GM12878 (cell line): ENCODE measurements around the gene CD101. TPM values are rescaled to one million over a fixed set of nuclear protein-coding genes. Genes with fewer than 3 reads are reported as not detected.

Source experiments
- ATAC-seq: fragments of 200-7000 bp; cut with Tn5 transposase; 3 replicates; pipeline ENCODE4 v1.9.1; 2020; ENCODE audit warnings: mild to moderate bottlenecking, moderate library complexity
- BruUV-seq: library from RNA; stranded (reverse); fragments of 400-500 nt; replicated peaks from 2 replicates; lab custom pipeline; 2021; lab: Mats Ljungman, UMichigan
- CTCF ChIA-PET: fragments of 300-600 bp; sonication (Branson Sonifier 250); formaldehyde crosslinking; extraction: SDS; loops from one replicate; lab custom pipeline; 2021; ENCODE audit warnings: inconsistent platforms; lab: Yijun Ruan, JAX
- POLR2A ChIA-PET: fragments of 350-600 bp; formaldehyde crosslinking; extraction: SDS; loops from one replicate; lab custom pipeline; 2021; ENCODE audit warnings: inconsistent platforms; lab: Charles Lee
- RAD21 ChIA-PET: fragments of 300-600 bp; sonication (Branson Sonifier 250); formaldehyde crosslinking; loops from one replicate; lab custom pipeline; 2023; ENCODE audit warnings: antibody characterized with exemption; ENCODE audit not compliant: unreplicated experiment; lab: Charles Lee
- SMC1A ChIA-PET: fragments of 300-600 bp; sonication (Branson Sonifier 250); formaldehyde crosslinking; loops from one replicate; lab custom pipeline; 2023; ENCODE audit not compliant: unreplicated experiment, uncharacterized antibody; lab: Charles Lee
- DNase-seq: peaks from one replicate; pipeline ENCODE4 v3.0.0-alpha.2; 2011; ENCODE audit warnings: low read depth, low spot score
- FAIRE-seq: peaks from 3 replicates; lab custom pipeline; 2011; peaks lifted over from hg19 to GRCh38; lab: Jason Lieb, UNC
- H2AFZ ChIP-seq: 2 replicates; pipeline ENCODE4 v1.6.0; 2011; ENCODE audit warnings: low read depth, low read length, control low read depth; ENCODE audit not compliant: control insufficient read depth
- H3K27ac ChIP-seq: 2 replicates; pipeline ENCODE4 v1.5.1; 2011; ENCODE audit warnings: control low read depth; ENCODE audit not compliant: control insufficient read depth, insufficient read depth
- H3K27me3 ChIP-seq, 2 experiments: replicated peaks in 1 of 2; 2 replicates each; pipeline versions ENCODE4 v1.6.0 to v1.6.1; 2011; ENCODE audit warnings: low read length in 1 of 2; ENCODE audit not compliant: control insufficient read depth in 2 of 2, insufficient read depth in 2 of 2
- H3K36me3 ChIP-seq, 2 experiments: 2 replicates each; pipeline ENCODE4 v1.5.1; 2011; ENCODE audit warnings: low read length in 1 of 2; ENCODE audit not compliant: control insufficient read depth in 2 of 2, insufficient read depth in 2 of 2
- H3K4me1 ChIP-seq: 2 replicates; pipeline ENCODE4 v1.6.1; 2011; ENCODE audit warnings: mild to moderate bottlenecking, low read length, moderate library complexity, mixed read lengths; ENCODE audit not compliant: control insufficient read depth, insufficient read depth
- H3K4me2 ChIP-seq: 2 replicates; pipeline ENCODE4 v1.6.0; 2011; ENCODE audit warnings: control low read depth; ENCODE audit not compliant: control insufficient read depth, insufficient read depth
- H3K4me3 ChIP-seq: fragments of 200-600 bp; sonication (generic); 2 replicates; pipeline ENCODE4 v1.5.1; 2016
- H3K79me2 ChIP-seq: 2 replicates; pipeline ENCODE4 v1.6.0; 2011; ENCODE audit warnings: low read length; ENCODE audit not compliant: control insufficient read depth, insufficient read depth
- H3K9ac ChIP-seq: 2 replicates; pipeline ENCODE4 v1.8.0; 2011; ENCODE audit warnings: low read length, control low read depth, mixed read lengths; ENCODE audit not compliant: control insufficient read depth, insufficient read depth
- H3K9me3 ChIP-seq: replicated peaks from 3 replicates; pipeline ENCODE4 v1.5.1; 2011; ENCODE audit warnings: mild to moderate bottlenecking, low read length; ENCODE audit not compliant: control insufficient read depth, insufficient read depth
- H4K20me1 ChIP-seq: 2 replicates; pipeline ENCODE4 v1.6.0; 2011; ENCODE audit not compliant: control insufficient read depth, insufficient read depth
- EED ChIP-seq: sonication (generic); IDR thresholded peaks from 2 replicates; pipeline ENCODE4 v1.6.1; 2016; ENCODE audit warnings: antibody characterized with exemption, low read depth
- EP300 ChIP-seq, 2 experiments: fragments of 150-350 bp in 1 of 2; IDR thresholded peaks; 2 replicates each; pipeline ENCODE4 v1.6.1; 2011 to 2012; ENCODE audit warnings: low read depth in 2 of 2, low read length in 2 of 2, borderline replicate concordance in 1 of 2, improper control_type of control experiment in 1 of 2, inconsistent platforms in 1 of 2; ENCODE audit not compliant: control insufficient read depth in 1 of 2
- GATAD2B ChIP-seq: fragments of 450-650 bp; conservative IDR thresholded peaks from 2 replicates; pipeline ENCODE4 v1.6.1; 2017; ENCODE audit warnings: low read depth, mild to moderate bottlenecking, moderate library complexity
- RAD51 ChIP-seq: fragments of 450-650 bp; IDR thresholded peaks from 2 replicates; pipeline ENCODE4 v1.6.1; 2016; ENCODE audit warnings: moderate library complexity, mild to moderate bottlenecking, inconsistent platforms
- WGBS: methylation state at CpG from one replicate; pipeline ENCODE4 v1.1.6; 2016; ENCODE audit warnings: low lambda C conversion rate; ENCODE audit not compliant: insufficient replicate concordance, insufficient coverage; ENCODE audit errors: missing lambda C conversion rate; 5-methylcytosine and 5-hydroxymethylcytosine counted together
- in situ Hi-C: fragments of 300-500 bp; cut with MboI; formaldehyde crosslinking; loops from 9 replicates; pipeline ENCODE4 v1.14.3; 2018; ENCODE audit warnings: mixed read lengths
- intact Hi-C: fragments of 100-400 bp; cut with micrococcal nuclease; formaldehyde crosslinking; loops from one replicate; pipeline ENCODE4 v1.14.2; 2022; ENCODE audit not compliant: unreplicated experiment
- polyA plus RNA-seq, 11 experiments: library from polyadenylated mRNA; depleted of rRNA in 4 of 11; unstranded in 6 of 11; stranded (reverse) in 5 of 11; fragments of >200 nt; fragmentation: Nextera tagmentation in 4 of 11; fragmentation: Illumina TruSeq in 1 of 11; extraction: Ambion mirVana in 4 of 11; extraction: Trizol in 1 of 11; gene quantifications; 1 replicate in 1 of 11; 2 replicates in 10 of 11; pipeline versions ENCODE4 v1.2.1 to v1.2.3, GENCODE V29; 2011 to 2016; ENCODE audit warnings: inconsistent platforms in 2 of 11, missing spikeins in 2 of 11, low read depth in 1 of 11
- total RNA-seq, 4 experiments: library from RNA; depleted of rRNA in 3 of 4; stranded (reverse); fragments of >200 nt in 3 of 4; fragmentation: Illumina TruSeq in 1 of 4; extraction: Trizol in 1 of 4; gene quantifications; 2 replicates each; pipeline versions ENCODE4 v1.2.1 to v1.2.3, GENCODE V29; 2013 to 2021
- TF ChIP-seq, protein P1 (sequence below): IDR thresholded peaks from 2 replicates; pipeline ENCODE4 v1.6.1; 2012; ENCODE audit warnings: low read depth, low read length, improper control_type of control experiment
- TF ChIP-seq, protein P2 (sequence below): fragments of 450-650 bp; IDR thresholded peaks from 2 replicates; pipeline ENCODE4 v1.6.1; 2016; ENCODE audit warnings: mild to moderate bottlenecking

CD101 gene
- total and polyA plus RNA-seq, 10 of the 15 experiments (the other 5 are each of a cell fraction or from before 2014, with no cell fraction given): 0.56 to 7.9 (median 2.9) TPM

DNA sequence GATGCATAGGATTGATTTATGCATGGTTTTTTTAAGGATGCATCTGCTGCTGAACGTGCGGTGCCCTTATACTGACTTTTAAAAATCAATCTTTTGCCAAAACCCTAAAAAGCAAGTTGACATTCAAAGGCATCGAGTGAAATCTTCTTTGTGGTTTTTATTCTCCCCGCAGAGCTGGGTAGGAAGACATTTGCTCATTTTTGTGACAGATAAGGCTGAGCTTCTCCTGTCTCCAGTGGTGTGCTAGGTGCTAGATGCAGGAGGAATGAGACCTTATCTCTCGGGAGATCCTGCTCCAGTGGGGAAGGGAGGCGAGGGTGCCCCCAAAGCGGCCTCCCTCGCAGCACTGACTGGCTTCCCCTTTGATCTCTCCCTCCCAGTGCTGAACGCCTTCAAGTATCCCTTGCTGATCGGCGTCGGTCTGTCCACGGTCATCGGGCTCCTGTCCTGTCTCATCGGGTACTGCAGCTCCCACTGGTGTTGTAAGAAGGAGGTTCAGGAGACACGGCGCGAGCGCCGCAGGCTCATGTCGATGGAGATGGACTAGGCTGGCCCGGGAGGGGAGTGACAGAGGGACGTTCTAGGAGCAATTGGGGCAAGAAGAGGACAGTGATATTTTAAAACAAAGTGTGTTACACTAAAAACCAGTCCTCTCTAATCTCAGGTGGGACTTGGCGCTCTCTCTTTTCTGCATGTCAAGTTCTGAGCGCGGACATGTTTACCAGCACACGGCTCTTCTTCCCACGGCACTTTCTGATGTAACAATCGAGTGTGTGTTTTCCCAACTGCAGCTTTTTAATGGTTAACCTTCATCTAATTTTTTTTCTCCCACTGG lies 14.9 kb upstream of the CD101 start:
- no peak for DNase-seq
- no TSS peak for BruUV-seq
- FAIRE-seq: no peak
- H3K27ac ChIP-seq: no peak overlapping the region
- H2AFZ ChIP-seq: no peak overlapping the region
- no peaks in the 10 kb centered on the region for H3K79me2 ChIP-seq
- H3K4me2 ChIP-seq: no peak overlapping the region
- RAD21 ChIA-PET: interaction anchor here (1.4 kb wide), 1 partner anchor 74 kb away, joined by 4 read pairs; no protein-coding TSS in a partner anchor
- no peaks in the 10 kb centered on the region for H3K36me3 ChIP-seq
- no peak overlapping the region for H3K4me3 ChIP-seq
- H3K9ac ChIP-seq: no peak overlapping the region
- SMC1A ChIA-PET: interaction anchor here (0.9 to 1.5 kb wide), 3 partner anchors 10 to 24 kb away, joined by 3 to 4 read pairs (median 4); no protein-coding TSS in a partner anchor
- POLR2A ChIA-PET: interaction anchor here (0.6 to 0.8 kb wide), 2 partner anchors 11 to 103 kb away, joined by 4 read pairs; no protein-coding TSS in a partner anchor
- H3K9me3 ChIP-seq: no peaks in the 10 kb centered on the region
- 54% methylated on average over 28 of the region's 29 CpGs for WGBS
- in situ Hi-C loops: no loop called here
- H4K20me1 ChIP-seq: no peaks in the 10 kb centered on the region
- H3K4me1 ChIP-seq: no peaks in the 10 kb centered on the region
- CTCF ChIA-PET: interaction anchor here (1.1 to 1.4 kb wide), 2 partner anchors 52 to 261 kb away, joined by 3 to 4 read pairs; no protein-coding TSS in a partner anchor
- H3K27me3 ChIP-seq: peaks cover 0 to 3% of the 10 kb centered on the region in 2 experiments; a peak in 2 of 4 replicates
- TF ChIP-seq GATAD2B: no peak
- TF ChIP-seq, protein P1, sequence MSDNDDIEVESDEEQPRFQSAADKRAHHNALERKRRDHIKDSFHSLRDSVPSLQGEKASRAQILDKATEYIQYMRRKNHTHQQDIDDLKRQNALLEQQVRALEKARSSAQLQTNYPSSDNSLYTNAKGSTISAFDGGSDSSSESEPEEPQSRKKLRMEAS: no peak
- TF ChIP-seq, protein P2, sequence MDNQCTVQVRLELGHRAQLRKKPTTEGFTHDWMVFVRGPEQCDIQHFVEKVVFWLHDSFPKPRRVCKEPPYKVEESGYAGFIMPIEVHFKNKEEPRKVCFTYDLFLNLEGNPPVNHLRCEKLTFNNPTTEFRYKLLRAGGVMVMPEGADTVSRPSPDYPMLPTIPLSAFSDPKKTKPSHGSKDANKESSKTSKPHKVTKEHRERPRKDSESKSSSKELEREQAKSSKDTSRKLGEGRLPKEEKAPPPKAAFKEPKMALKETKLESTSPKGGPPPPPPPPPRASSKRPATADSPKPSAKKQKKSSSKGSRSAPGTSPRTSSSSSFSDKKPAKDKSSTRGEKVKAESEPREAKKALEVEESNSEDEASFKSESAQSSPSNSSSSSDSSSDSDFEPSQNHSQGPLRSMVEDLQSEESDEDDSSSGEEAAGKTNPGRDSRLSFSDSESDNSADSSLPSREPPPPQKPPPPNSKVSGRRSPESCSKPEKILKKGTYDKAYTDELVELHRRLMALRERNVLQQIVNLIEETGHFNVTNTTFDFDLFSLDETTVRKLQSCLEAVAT: 0 out of 2 replicates have a peak, but pooled peaks have one; percentile 52
- no peak for TF ChIP-seq EED
- TF ChIP-seq RAD51: no peak
- no peak for TF ChIP-seq EP300 (IDR thresholded peaks at IDR 0.05; ENCODE audit: borderline replicate concordance in 1 of 2, control insufficient read depth in 1 of 2, low read depth in 2 of 2, low read length in 2 of 2)
- ATAC-seq: no peak
- intact Hi-C loops: no loop called here
